GM19438 (cell line): ENCODE results near the gene VPS18.
A peak's percentile ranks its signal among the peaks of the same experiment; 100 is the strongest.
"Not testable (repeated sequence)": the region's sequence is repeated elsewhere in the genome, so short reads cannot be mapped to it uniquely, and the experiment has no call there.

ENCODE experiments used
- ATAC-seq: cut with Tn5 transposase; IDR thresholded peaks from one replicate; pipeline ENCODE4 v1.9.1; 2021; ENCODE audit warnings: low read depth; ENCODE audit not compliant: unreplicated experiment

VPS18 gene, protein sequence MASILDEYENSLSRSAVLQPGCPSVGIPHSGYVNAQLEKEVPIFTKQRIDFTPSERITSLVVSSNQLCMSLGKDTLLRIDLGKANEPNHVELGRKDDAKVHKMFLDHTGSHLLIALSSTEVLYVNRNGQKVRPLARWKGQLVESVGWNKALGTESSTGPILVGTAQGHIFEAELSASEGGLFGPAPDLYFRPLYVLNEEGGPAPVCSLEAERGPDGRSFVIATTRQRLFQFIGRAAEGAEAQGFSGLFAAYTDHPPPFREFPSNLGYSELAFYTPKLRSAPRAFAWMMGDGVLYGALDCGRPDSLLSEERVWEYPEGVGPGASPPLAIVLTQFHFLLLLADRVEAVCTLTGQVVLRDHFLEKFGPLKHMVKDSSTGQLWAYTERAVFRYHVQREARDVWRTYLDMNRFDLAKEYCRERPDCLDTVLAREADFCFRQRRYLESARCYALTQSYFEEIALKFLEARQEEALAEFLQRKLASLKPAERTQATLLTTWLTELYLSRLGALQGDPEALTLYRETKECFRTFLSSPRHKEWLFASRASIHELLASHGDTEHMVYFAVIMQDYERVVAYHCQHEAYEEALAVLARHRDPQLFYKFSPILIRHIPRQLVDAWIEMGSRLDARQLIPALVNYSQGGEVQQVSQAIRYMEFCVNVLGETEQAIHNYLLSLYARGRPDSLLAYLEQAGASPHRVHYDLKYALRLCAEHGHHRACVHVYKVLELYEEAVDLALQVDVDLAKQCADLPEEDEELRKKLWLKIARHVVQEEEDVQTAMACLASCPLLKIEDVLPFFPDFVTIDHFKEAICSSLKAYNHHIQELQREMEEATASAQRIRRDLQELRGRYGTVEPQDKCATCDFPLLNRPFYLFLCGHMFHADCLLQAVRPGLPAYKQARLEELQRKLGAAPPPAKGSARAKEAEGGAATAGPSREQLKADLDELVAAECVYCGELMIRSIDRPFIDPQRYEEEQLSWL

DNA sequence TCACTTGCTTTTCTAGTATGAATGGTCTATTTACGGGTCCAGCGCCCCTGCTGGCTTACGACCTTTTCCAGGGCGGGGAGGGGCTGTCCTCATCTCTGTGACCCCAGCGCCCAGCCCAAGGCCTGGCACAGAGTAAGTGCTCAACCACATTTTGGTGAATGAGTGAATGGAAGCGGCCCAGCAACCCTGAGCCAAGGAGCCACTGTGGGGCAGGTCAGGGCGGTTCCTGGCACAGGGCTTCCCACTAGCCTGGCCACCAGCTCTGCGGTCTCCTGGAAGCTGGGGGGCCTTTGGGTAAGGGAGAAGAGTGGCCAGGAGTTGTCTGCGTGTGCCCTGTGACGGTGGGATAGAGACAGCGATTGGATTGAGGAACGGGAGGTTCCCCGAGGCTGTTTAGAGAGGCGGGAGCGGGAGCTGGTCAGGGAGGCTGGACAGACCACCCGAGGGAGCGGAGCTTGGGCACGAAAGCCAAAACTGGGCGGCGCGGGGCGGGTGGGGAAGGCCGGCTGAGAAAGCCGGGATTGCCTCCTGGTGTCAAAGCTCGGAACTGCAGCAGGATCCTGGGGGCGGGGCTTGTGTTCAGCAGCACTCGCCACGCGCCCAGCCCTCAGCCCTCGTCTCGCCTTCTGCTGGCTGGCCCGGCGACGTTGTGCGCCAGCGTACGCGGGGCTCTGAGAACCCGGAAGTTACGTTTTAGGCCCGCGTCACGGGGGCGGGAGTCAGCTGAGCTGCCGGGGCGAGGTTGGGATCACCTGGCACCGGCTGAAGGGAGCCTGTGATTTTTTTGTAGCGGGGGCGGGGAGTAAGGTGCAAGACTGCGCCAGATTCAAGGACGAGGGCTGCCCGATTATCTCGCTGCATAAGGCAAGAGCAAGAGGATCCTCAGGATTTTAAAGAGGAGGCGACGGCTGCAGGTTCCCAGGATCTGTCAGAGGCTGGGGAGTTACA is at the start of gene VPS18:
Gene VPS18 (plus strand): TSS at position 718 of the 948 bp plus-strand sequence. CDS start 319 bp downstream, outside the sequence.
- peak; percentile 86 for ATAC-seq

DNA sequence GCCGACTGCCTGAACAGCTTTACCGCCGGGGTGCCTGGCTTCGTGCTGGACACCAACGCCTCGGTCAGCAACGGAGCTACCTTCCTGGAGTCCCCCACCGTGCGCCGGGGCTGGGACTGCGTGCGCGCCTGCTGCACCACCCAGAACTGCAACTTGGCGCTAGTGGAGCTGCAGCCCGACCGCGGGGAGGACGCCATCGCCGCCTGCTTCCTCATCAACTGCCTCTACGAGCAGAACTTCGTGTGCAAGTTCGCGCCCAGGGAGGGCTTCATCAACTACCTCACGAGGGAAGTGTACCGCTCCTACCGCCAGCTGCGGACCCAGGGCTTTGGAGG is 49.6 kb upstream of the VPS18 start:
- ATAC-seq, result no peak

DNA sequence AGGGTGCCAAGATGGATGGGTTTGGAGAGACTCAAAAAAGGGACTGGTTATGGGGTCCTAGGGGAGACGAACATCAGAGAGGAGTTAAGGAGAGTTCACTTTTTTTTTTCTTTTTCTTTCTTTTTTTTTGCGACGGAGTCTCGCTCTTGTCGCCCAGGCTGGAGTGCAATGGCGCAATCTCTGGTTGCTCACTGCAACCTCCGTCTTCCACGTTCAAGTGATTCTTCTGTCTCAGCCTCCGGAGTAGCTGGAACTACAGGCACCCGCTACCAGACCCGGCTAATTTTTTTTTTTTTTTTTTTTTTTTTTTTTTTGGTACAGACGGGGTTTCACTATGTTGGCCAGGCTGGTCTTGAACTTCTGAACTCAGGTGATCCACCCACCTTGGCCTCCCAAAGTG is 49.2 kb upstream of the VPS18 start:
- no peak for ATAC-seq

DNA sequence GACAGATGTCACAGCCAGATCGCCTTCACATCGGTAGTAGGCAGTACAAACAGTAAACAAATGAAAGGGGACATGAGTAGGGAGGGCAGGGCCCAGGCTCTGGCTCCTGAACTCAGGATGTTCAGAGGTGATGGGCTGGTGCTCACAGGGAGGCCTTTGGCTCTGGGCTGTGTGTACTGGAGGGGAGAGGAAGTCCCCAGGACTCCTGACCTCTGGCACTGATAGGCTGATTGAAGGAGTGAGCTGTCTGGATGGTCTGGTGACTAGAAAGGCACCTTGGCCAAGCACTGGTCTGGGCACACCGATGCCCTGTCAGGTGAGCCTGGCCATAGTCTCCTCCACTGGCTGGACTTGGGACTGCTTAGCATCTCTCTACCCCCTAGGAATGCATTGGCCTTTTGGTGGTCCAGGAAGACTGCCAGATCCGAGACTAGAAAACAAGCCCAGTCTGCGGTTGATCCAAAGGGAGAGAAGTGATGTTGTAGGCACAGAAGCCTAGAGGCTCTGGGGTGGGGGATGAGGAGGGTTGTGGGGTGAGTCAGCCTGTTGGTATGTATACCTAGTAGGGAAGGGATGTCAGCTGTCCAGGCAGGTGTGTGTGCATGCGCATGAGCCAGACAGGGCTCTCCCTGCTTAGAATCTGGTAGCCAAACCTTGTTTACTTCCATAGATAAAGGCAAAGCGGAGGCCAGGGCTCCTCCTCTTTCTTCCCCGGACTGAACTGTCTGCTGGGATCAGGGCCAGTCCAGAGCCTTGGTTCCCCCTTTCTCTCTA is 48.6 kb upstream of the VPS18 start:
- no peak for ATAC-seq

DNA sequence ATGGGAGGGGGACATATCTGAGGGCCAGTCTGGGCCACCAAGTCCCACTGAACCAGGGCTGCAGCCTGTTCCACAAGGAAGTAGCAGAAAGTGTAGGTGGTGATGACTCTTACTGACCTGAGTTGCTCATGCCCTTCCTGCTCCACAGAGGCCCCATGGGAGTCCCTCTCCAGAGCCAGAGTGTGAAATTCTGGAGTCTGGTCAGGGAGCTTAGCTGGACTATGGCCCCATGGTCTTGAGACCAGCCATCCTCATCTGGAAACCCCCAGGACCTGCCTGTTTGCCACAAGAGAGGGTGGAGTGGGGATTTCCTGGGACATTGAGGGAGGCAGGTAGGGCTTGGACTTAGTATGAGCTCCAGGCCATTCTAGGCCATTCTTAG is 47.4 kb upstream of the VPS18 start:
- ATAC-seq, result no peak

DNA sequence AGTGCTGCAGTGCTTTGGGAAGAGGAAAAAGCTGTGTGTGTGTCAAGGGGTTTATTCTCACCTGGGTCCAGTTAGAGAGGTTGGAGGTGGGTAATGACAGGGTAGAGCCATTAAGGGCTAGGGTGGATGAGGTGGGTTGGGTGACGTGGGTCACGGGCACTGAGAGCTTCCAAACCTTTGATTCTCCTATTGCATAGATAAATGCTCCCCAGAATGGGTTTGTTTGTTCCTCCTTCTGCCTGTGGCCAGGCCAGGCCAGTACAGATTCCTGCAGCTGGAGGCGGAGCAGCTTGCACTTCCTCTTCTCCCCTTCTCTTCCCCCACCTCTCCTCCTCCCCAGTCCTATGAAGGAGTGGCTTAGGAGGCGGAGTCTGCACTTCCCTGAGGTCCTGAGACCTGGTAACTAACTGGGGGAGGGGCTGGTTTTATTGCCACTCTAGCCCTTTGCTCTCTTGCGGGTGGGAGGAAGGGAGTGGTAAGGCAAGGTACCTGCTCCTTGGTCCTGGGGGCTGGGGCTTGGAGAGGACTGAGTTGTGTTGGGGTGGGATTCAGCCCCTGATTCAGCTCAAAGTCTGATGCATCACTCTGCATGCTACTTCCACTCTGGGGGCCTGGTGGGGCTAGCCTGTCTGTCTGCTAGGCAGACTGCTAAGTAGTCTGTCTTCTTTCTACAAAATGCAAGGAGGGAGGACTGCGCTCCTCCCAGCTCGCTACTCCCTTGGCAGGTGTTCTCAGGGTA is 46.9 kb upstream of the VPS18 start:
- peak; percentile 81 for ATAC-seq

DNA sequence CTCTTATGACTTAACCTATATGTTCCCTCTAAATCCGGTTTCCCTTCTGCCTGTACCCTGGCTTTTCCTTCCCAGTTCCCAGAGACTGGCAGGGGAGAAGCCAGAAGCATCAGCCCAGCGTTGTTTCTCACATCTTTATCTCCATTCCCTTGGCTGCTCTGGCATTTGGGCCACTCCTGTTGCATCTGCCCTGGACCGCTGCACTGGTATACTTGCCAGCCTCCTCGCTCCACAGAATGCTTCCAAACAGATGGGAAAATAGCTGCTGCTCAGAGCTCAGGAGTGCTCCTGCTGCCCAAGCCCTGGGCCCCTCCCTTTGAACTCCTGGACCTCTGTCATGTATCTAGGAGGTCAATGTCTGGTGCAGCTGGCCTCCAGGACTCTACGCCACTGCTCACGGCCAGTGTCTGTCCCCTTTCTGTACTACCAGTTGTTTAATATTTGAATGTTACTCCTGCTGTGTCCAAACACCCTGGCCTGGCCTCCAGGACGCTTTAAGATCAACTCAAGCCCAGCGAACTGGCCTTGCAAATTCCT is 43.6 kb upstream of the VPS18 start:
- no peak for ATAC-seq

DNA sequence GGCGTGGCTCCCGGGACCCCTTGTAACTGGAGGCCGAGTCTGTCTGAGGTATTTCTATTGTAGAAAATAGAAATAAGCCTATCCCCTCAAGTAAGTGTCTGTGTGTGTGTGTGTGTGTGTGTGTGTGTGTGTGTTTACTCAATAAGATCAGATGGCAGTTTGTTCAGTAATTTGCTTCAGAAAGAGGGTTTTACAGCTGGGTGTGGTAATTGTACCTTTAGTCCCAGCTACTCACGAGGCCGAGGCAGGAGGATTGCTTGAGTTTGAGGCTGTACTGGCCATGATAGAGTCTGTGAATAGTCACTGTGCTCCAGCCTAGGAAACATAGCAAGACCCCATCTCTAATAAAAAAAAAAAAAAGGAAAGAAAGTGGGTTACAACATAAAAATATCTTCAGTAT is 41.7 kb upstream of the VPS18 start:
- no peak for ATAC-seq

DNA sequence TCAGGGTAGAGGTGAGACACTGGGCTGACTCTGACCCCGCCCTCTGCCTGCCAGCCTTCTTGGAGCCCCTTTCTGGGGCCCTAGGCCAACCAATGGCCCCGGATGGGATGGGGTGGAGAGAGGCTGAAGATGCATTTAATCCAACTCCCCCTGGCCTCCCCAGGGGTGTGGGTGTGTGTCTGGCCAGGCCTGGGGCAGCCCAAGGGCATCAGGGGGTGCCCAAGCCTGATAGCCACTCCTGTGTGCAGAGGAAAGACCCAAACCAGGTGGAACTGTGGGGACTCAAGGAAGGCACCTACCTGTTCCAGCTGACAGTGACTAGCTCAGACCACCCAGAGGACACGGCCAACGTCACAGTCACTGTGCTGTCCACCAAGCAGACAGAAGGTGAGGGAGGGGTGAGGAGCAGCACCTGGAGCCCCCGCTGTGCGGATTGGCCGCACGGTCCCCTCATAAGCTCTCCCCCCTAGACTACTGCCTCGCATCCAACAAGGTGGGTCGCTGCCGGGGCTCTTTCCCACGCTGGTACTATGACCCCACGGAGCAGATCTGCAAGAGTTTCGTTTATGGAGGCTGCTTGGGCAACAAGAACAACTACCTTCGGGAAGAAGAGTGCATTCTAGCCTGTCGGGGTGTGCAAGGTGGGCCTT is 40.9 kb upstream of the VPS18 start:
- no peak for ATAC-seq

DNA sequence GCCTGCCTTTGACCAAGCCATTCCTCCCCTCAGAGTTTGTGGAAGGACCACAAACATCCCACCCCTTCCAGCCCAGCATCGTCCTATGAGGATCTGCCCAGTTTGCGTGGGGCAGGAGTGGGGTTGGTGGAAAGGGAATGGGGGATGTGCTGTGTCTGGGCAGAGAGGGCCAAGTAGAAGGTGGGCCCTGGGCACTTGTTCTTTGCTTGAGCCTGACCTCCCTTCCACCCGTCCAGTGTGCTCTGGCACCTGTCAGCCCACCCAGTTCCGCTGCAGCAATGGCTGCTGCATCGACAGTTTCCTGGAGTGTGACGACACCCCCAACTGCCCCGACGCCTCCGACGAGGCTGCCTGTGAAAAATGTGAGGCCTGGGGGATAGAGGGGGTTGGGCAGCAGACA is 40.1 kb upstream of the VPS18 start:
- ATAC-seq, result no peak

DNA sequence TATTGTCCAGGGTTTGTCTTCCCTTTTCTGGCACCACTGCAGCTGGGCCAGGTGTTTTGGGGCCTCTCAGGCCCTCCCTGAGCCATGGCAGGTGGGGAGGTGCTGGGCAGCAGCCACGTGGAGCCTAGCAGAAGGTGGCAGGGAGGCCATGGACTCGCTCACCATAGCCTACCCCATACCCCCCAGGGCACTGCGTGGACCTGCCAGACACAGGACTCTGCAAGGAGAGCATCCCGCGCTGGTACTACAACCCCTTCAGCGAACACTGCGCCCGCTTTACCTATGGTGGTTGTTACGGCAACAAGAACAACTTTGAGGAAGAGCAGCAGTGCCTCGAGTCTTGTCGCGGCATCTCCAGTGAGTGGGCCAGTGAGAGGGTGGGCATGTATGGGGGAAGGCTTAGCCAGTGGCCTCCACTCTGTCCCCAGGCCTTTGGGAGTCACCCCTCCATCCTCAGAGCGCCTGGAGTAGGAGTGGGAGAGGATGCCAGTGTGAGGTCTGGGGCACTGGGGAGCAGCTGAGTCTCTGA is 38.5 kb upstream of the VPS18 start:
- ATAC-seq, result no peak

DNA sequence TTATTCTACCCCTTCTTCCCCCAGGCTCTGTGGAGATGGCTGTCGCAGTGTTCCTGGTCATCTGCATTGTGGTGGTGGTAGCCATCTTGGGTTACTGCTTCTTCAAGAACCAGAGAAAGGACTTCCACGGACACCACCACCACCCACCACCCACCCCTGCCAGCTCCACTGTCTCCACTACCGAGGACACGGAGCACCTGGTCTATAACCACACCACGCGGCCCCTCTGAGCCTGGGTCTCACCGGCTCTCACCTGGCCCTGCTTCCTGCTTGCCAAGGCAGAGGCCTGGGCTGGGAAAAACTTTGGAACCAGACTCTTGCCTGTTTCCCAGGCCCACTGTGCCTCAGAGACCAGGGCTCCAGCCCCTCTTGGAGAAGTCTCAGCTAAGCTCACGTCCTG is 37.5 kb upstream of the VPS18 start:
- no peak for ATAC-seq

DNA sequence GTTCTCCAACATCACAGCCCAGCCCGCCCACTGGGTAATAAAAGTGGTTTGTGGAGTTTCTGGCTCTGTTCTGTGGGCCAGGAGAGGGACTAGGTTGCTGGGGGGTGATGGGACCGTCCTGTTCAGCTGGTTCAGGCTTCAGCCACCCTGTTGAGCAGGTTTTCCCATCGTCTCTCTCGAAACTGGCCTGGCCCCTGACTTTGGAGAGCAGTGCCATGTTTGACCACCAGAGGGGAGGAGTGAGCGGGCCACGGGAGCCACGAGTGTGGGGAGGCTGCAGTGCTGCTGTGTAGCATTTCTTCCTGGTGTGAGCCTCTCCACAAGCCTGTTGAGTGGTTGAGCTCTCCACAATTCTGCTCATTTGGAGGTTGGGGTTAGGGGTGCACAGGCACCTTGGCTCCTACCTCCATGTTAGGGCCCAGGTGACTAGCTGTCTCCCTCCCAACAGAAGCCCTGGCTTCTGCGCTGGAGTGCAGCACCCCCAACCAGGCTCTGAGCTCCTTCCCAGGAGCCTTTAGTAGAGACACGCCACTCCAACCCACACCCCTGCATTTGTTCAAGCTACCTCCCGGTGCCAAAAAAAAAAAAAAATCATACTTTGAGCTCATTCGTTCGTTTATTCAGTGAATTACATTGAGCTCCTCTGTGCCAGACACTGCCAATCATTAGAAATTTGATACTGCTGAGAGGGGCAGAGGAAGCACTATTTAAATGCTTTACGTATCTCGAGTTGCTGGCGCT is 36.5 kb upstream of the VPS18 start:
- no peak for ATAC-seq

DNA sequence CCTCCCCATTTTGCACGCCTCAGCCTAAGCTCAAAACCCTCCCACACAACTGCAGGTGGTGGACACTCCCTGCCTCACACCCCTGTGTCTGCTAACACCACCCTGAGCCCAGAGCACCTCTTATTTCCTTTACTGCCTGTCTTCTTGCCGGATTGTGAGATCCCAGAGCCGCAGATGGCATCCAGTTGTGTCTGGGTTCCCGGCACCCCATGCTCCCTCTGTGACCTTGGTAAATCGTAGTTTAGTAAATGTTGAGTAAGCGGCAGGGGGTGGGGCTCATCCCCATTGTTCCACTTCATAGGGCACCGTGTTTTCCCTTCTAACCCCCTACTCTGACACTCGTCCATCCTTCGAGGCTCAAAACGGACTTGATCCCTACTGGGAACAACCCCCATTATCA is 35.5 kb upstream of the VPS18 start:
- ATAC-seq, result no peak

DNA sequence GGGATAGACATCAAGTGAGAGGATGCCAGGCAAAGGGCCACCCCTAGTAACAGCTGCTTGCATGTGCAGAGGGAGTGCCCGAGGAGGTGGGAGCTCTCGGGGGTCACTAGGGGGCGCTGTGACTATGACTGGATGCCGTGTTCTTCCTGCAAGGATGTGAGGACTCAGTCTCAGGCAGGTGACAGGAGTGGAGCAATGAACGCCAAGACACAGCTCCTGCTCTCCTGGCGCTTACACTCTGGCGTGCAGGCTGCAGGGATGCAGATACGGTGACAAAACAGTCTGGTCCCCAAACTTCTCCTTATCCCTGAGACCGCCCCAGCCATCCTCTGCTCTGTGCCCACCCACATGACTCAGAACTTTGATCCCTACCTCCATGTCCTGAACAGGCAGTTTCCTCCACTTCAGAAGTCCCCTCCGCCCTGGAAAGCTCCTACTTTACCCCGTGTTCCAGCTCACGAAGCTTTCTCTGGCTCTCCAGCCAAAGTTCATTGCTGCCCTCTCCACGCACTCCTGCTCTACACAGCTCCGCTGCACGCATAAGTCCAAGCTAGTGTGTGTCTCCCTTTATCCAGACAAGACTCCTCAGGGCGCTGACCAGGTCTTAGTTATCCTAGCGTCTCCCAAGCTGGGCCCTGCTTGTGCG is 34.9 kb upstream of the VPS18 start:
- ATAC-seq, result peak; percentile 58

DNA sequence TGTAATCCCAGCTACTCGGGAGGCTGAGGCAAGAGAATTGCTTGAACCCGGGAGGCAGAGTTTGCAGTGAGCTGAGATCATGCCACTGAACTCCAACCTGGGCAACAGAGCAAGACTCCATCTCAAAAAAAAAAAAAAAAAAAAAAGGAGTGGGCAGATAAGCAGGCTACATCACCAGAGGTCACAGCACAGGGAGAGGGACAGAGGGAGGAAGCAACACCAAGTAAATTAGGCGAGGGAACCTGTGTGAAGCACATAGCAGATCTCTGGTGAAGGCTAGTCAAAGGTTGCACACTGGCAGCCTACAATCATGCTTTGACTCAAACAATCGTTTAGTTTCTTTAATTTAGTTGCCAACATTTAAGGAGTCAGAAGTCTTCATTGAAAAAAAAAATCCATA is 33.1 kb upstream of the VPS18 start:
- ATAC-seq, result not testable (repeated sequence)

DNA sequence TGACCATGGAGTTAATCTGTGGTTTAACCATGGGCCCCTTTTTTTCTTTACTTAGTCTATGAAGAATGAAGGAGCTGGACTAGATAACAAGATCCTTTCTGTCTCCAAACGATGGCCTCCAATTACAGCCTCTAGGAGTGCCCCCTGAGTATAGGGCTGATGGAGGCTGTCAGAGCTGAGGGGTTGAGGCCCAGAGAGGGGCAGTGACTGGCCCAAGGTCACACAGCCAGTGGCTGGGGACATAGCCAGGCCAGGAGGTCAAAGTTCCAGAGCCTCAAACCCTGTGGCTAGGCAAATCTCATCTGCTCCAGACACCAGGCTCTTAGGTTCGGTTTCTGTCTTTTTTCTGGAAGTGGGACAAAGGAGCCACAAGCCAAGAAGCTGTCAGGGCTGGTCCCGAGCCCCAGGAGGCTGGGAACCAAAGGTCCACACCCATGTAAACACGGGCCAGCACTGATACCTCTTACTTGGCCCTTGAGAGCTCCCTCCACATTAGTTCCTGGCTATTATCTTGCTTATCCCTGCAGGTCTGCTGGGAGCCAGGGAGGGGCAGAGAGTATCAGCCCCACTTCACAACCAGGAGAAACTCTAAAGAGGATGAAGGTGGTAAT is 30.5 kb upstream of the VPS18 start:
- ATAC-seq, result no peak
